GM19328 (cell line): ENCODE measurements around the gene PEAR1.
"Not testable (repeated sequence)": the region's sequence is repeated elsewhere in the genome, so short reads cannot be mapped to it uniquely, and the experiment has no call there.

Source experiments
- ATAC-seq: cut with Tn5 transposase; IDR thresholded peaks from one replicate; pipeline ENCODE4 v1.9.1; 2021; ENCODE audit warnings: mild to moderate bottlenecking, moderate library complexity; ENCODE audit not compliant: unreplicated experiment

Gene PEAR1

GRCh38 chr1:156913809-156914387 lies 20.4 kb downstream of the PEAR1 start:
- ATAC-seq: no peak

GRCh38 chr1:156914440-156914856 lies 20.9 kb downstream of the PEAR1 start:
- no peak for ATAC-seq

- no peak for ATAC-seq
Measured at GRCh38 chr1:156920233-156921052, 26.9 kb downstream of the PEAR1 start, which contains the start of gene LRRC71. TSS of gene LRRC71 (plus strand) at chr1:156920632. CDS start at chr1:156920804, 172 bp downstream.

GRCh38 chr1:156921053-156921529 lies 27.6 kb downstream of the PEAR1 start:
- ATAC-seq: no peak

- no peak for ATAC-seq
Measured at GRCh38 chr1:156922986-156923669, 29.6 kb downstream of the PEAR1 start.

- no peak for ATAC-seq
Measured at GRCh38 chr1:156923670-156924477, 30.4 kb downstream of the PEAR1 start.

- no peak for ATAC-seq
Measured at GRCh38 chr1:156924478-156925153, 31.1 kb downstream of the PEAR1 start.

- ATAC-seq: no peak
Measured at GRCh38 chr1:156925154-156926010, 31.9 kb downstream of the PEAR1 start.

- ATAC-seq: no peak
Measured at GRCh38 chr1:156926175-156926574, 32.7 kb downstream of the PEAR1 start.

GRCh38 chr1:156926695-156927094 lies 33.2 kb downstream of the PEAR1 start:
- ATAC-seq: not testable (repeated sequence)

- no peak for ATAC-seq
Measured at GRCh38 chr1:156927215-156928042, 33.9 kb downstream of the PEAR1 start.

- ATAC-seq: no peak
Measured at GRCh38 chr1:156928043-156928602, 34.6 kb downstream of the PEAR1 start.

GRCh38 chr1:156929596-156930238 lies 36.2 kb downstream of the PEAR1 start:
- no peak for ATAC-seq

GRCh38 chr1:156930483-156930882 lies 37.0 kb downstream of the PEAR1 start:
- no peak for ATAC-seq

- ATAC-seq: no peak
Measured at GRCh38 chr1:156931211-156931952, 37.9 kb downstream of the PEAR1 start.

- no peak for ATAC-seq
Measured at GRCh38 chr1:156931974-156932710, 38.6 kb downstream of the PEAR1 start.
